GM21423 (cell line): ENCODE measurements around the gene GRID2.

Source experiments
- ATAC-seq: cut with Tn5 transposase; IDR thresholded peaks from one replicate; pipeline ENCODE4 v1.9.1; 2021; ENCODE audit warnings: mild to moderate bottlenecking, moderate library complexity; ENCODE audit not compliant: unreplicated experiment

The GRID2 gene

DNA sequence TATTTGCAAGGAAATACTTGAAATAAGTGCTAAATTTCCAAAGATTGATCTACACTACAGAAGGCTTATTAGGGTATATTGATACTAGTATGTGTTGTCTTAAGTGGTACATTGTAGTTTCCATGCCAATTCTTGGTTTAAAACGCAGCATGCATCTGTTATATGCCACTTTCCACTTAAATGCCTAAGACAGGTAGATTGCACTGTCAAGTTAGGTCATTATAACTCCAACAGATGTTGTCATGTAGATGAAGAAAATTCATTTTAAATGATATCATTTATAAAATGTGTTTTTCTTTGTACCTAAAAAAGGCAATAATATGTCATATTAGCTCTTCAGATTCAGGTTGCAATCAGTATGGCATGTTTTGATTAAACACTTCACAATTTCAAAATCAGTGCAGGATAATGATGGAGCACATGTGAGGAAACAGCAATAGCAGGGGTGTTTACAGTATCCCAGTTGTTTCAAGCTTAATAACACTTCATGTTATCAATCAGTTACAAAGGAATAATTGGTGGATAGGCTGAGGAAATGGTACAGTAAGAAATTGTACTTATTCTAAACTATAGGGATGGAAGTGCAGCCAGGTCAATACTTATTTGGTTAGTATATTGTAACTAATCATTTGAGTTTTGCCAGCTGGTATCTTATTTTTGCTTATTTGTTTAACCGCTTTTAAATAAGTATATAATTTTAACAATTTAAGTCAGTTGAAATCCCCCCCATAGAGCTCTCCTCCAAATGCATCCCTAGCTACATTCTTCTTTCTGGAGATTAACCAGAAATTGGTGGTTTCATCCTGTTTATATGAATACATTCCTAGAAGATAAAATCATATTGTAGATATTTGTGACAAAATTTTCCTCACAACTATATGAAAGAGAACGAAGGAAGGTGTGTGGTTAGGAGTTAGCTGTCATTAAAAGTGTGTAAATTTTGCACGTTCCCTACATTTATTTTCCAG, 1070.4 kb downstream of the GRID2 start:
- ATAC-seq: no peak

DNA sequence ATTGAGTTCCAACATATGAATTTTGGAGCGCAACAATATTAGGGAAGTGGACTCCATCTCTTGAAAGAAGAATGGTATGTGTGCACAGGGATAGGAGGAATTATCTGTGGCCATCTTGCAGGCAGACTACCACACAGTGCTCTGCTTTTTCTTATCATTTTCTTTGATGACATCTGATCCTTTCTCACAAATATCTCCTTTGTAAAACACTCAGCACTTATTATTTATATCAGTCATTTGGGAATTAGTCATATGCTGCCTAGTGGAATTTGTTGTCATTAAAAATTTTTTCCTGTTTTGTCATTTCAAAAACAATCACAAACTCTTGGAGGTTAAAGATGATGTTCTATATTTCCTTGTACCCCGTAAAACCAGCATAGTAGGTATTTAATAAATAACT, 1080.5 kb downstream of the GRID2 start:
- no peak for ATAC-seq

GRCh38 chr4:93384887-93385286, 1081.1 kb downstream of the GRID2 start:
- ATAC-seq: no peak

DNA sequence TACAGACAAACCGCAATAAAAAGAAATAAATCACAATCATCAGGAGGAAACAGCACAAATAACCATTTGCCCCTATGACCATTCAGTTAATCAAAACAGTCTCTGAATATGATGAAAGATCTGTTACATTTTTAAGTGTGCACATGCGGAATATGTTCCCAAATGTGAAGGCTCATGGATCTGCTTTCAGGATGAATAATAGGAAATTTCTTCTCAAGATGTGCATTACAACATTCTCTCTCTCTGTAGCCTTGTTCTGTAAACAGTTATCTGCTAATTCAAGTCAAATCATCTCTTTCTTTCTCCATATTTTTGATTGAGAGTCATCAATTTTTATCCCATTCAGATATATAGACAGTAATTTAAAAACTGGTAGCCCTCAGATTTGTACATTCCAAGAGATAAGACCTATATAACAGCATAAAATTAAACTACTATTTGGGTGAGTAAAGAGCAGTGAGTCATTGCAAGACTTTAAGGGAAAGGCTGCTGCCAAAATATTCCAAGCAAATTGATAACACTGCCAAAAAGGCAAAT, 1090.8 kb downstream of the GRID2 start:
- ATAC-seq: no peak

DNA sequence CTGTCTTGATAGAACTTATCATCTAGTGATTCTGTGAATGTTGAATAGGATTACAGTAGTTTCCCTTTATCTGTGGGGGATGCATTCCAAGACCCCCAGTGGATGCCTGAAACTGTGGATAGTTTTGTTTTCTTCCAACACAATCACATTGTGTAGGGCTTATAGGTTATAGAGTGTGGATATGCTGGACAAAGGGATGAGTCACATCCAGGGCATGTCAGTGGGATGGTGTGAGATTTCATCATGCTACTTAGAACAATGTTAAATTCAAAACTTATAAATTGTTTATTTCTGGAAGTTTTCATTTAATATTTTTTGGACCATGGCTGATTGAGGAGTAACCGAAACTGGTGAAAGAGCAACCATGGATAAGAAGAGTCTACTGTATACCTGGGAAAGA, 1092.5 kb downstream of the GRID2 start:
- ATAC-seq: no peak

DNA sequence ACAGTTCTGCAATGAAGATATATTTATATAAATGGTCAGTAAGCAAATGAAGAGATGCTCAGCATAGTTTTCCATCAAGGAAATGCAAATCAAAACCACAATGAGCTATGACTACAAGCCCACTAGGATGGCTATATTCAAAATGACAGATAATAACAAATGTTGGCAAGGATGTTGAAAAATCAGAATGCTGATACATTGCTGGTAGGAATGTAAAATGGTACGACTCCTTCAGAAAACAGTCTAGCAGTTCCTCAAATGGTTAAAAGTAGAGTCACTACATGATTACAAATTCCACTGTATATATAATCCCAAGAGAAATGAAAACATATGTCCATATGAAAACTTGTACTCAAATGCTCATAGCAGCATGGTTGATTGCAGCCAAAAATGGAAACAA, 1099.8 kb downstream of the GRID2 start:
- no peak for ATAC-seq

DNA sequence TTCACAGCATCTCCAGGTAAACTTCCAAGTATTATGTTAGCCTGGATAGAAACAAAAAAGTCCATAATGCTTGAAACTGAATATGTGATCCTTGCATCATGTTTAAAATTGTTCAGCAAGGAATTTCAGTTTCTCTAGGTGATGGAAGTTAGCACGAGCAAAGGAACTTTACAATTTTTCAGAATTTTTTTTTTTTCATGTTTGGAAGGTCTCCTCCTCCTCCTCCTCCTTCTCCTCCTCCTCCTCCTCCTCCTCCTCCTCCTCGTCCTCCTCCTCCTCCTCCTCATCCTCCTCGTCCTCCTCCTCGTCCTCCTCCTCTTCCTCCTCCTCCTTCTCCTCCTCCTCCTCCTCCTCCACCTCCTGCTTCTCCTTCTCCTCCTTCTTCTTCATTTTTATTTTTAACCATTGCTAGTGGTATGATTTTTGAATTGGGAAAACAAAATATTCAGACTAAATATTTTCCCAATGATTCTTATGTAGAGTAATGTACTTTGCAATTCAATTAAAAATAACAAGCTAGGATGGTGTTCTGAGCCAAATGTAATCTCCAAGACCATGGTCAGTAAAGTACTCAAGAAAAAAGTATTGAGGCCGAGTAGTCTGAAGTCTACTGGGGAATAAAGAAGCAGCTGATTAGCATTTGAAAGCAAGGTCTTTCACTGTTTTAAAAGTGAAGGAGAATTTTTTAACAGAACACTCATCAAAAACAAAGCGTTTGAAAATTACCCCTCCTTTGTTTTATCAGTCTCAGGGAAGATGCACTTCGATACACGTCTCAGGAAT, 1103.9 kb downstream of the GRID2 start:
- ATAC-seq: no peak

DNA sequence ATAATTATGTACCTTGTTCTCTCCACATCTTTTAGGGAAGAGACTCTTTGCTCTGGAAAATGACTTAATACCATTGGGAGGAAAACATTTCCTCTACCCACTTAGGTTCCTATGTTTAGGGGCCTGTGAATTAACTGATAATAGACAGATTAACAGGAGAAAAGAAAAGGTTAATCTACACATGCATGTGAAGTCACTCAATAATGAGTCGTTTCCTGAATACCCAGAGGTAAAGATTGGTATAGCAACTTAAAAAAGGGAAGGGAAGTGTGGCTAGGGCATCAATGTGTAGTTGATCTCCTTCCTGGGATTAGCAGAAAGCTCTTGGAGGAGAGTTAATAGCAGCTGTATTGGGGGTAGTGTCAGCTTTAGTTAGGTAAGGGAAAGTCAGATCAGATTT, 1105.3 kb downstream of the GRID2 start:
- no peak for ATAC-seq

DNA sequence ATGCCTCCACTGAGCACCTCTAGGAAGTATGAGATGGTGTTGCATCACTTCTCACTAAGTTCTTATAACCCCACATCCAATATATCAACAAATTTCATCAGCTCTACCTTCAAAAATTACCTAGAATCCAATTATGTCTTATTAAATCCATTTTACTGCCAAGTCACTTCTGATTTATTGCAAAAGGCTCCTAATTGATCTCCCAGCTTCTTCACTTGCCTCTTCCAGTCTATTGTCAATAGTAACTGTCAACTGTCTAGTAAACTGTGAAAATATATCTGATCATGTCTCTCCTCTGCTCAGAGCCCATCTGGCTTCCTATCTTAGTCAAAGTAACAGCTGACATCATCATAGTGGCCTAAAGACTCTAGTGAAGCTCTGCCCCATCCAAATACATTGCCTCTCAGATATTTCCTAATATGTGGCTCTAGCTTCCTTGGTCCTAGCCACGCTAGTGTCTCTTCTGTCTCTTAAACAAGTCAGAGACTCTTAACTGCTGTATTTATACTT, 1110.3 kb downstream of the GRID2 start:
- no peak for ATAC-seq

- no peak for ATAC-seq
Measured at GRCh38 chr4:93416344-93417128, 1112.8 kb downstream of the GRID2 start.

DNA sequence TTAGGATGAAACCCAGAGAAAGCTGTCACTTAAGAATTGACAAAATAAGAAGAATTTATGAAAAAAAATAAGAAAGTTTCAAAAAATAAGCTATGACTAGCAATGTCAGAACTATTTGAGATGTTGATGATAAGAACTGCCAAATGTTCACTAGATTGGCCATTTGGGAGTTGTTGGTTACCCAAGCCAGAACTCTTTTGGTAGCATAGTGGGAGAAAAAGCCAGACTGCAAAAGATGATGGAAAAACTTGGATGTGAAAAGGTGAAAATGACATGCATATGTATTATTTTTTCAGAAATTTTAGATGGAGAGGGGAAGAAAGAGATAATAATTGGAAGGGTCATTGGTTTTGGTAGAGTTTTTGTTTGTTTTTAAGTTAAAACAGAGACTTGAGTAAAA, 1127.6 kb downstream of the GRID2 start:
- ATAC-seq: no peak

DNA sequence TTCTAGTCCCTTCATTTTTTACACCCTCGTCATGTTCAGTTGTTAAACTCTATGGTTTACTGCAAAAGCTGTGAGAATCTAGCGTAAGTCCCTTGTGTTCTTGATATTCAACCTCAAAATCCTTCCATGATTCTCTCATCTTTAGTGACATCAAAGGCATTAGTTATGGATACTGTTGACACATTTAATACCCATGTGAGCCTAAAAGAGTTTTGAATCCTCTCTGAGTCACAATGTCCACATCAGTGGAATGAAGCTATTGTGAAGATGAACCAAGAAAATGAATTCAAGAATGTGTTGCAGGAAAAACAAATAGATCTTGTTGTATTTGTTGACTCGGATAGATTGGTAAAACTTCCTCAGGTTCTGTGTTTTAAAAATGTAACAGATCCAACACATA, 1130.1 kb downstream of the GRID2 start:
- ATAC-seq: no peak

- ATAC-seq: no peak
Measured at GRCh38 chr4:93436000-93436626, 1132.3 kb downstream of the GRID2 start.

- no peak for ATAC-seq
Measured at GRCh38 chr4:93437991-93438390, 1134.2 kb downstream of the GRID2 start.

DNA sequence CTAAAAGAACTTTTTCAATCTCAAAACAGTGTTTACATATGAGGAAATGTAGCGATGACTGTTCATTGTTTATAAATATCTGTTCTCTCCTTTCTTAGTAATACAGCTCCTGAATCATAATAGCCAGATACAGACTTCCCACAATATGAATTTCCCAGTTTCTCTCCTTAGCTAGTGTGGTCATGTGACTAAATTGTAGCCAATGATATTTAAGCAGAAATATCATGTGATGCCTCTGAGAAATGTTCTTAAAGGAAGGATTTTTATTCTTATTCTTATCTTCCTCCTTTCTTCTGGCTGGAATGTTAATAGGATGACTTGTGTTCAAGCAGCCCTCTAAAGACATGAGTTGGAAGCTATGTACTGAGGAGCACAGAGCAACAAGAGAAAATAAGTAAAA, 1141.1 kb downstream of the GRID2 start:
- ATAC-seq: no peak

DNA sequence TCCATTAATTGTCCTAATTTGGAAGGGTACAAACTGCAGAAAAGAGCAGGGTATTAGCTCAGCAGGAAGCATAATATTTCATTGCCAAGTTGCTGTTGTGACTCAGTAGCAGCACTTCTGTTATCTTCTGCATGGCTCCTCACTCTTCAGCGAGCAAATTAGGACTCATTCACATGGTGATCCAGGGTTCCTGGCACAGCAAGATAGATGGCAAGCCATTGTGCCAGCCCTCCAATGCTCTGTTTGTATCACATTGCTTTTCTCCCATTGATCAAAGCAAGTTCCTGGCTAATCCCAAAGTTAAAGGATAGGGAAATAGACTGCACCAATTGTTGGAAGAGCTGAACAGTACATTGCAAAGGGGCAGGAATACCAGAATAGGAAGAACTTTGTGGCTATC, 1142.3 kb downstream of the GRID2 start:
- no peak for ATAC-seq

- no peak for ATAC-seq
Measured at GRCh38 chr4:93448691-93449293, 1145.0 kb downstream of the GRID2 start.

DNA sequence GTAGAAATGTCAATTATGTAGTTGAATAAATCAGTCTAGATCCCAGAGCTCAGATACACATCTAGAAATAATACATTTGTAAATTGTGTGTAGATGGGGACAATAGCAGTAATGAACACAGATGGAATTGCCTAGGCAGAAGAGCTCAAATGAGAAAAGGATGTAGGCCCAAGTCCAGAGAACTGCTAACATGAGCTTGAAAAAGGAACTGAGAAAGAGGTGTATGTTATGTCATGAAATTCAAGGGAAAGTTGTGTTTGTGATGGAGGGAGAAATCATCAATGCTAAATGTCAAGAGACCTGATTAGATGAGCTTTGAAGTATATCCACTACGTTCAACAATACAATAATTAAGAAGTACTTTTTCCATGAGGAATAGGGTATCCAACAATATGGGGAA, 1148.2 kb downstream of the GRID2 start:
- no peak for ATAC-seq

DNA sequence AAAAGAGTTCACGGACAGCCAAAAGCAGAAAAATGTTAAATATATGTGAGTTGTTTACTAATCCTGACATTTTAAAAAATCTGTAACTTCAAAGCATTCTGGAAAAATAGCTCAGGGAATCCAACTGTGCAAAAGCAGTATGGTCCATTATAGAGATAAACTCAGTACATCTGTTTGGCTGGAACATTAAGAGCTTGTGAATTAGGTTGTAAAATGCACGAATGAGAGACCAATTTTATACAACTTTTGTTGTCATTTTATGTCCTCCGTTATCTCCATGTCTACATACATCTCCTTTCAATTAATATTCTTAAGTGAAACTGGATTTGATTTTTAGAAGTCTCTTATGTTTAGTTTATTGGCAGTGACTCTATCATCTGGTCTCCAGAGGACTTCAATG, 1157.8 kb downstream of the GRID2 start:
- ATAC-seq: no peak

GRCh38 chr4:93466446-93466845, 1162.7 kb downstream of the GRID2 start:
- no peak for ATAC-seq
